ENCODE results near the gene SLC13A5. TPM values are rescaled to one million over a fixed set of nuclear protein-coding genes. Genes with fewer than 3 reads are reported as not detected.
A peak's percentile ranks its signal among the peaks of the same experiment; 100 is the strongest.
"Not testable (repeated sequence)": the region's sequence is repeated elsewhere in the genome, so short reads cannot be mapped to it uniquely, and the experiment has no call there.

The SLC13A5 gene
- total RNA-seq, 1 donor from 2014 or later: 1.3 TPM

GRCh38 chr17:6657633-6658287 is 55.4 kb downstream of the SLC13A5 start:
- TF ChIP-seq CTCF (IDR thresholded peaks at IDR 0.05; ENCODE audit: unreplicated experiment): no peak
- H3K9me3 Mint-ChIP-seq (ENCODE audit: unreplicated experiment): no peaks in the 10 kb centered on the region
- H3K4me1 Mint-ChIP-seq (ENCODE audit: unreplicated experiment): peaks cover 20% of the 10 kb centered on the region
- H3K27me3 Mint-ChIP-seq (ENCODE audit: unreplicated experiment): peaks cover 12% of the 10 kb centered on the region
- no peaks in the 10 kb centered on the region for H3K36me3 Mint-ChIP-seq (ENCODE audit: low read depth, unreplicated experiment)
- H3K4me3 Mint-ChIP-seq (ENCODE audit: unreplicated experiment): peak overlapping the region; percentile 60
- no peak for DNase-seq (ENCODE audit: low spot score)
- H3K27ac Mint-ChIP-seq (ENCODE audit: unreplicated experiment): no peak overlapping the region

GRCh38 chr17:6656797-6657632 is 56.2 kb downstream of the SLC13A5 start:
- not testable (repeated sequence) for H3K27ac Mint-ChIP-seq (ENCODE audit: unreplicated experiment); H3K36me3 Mint-ChIP-seq (ENCODE audit: low read depth, unreplicated experiment); H3K9me3 Mint-ChIP-seq (ENCODE audit: unreplicated experiment); DNase-seq (ENCODE audit: low spot score)
- peak overlapping the region; percentile 60 for H3K4me3 Mint-ChIP-seq (ENCODE audit: unreplicated experiment)
- H3K4me1 Mint-ChIP-seq (ENCODE audit: unreplicated experiment): peaks cover 20% of the 10 kb centered on the region
- peaks cover 12% of the 10 kb centered on the region for H3K27me3 Mint-ChIP-seq (ENCODE audit: unreplicated experiment)

GRCh38 chr17:6655732-6656361 is 57.3 kb downstream of the SLC13A5 start:
- not testable (repeated sequence) for H3K9me3 Mint-ChIP-seq (ENCODE audit: unreplicated experiment); DNase-seq (ENCODE audit: low spot score); H3K27ac Mint-ChIP-seq (ENCODE audit: unreplicated experiment); H3K36me3 Mint-ChIP-seq (ENCODE audit: low read depth, unreplicated experiment)
- Mint-ChIP-seq H3K4me1 (ENCODE audit: unreplicated experiment) (peaks cover 25% of the 10 kb centered on the region), H3K4me3 (ENCODE audit: unreplicated experiment) (peak overlapping the region; percentile 83), H3K27me3 (ENCODE audit: unreplicated experiment) (peaks cover 16% of the 10 kb centered on the region)

DNA sequence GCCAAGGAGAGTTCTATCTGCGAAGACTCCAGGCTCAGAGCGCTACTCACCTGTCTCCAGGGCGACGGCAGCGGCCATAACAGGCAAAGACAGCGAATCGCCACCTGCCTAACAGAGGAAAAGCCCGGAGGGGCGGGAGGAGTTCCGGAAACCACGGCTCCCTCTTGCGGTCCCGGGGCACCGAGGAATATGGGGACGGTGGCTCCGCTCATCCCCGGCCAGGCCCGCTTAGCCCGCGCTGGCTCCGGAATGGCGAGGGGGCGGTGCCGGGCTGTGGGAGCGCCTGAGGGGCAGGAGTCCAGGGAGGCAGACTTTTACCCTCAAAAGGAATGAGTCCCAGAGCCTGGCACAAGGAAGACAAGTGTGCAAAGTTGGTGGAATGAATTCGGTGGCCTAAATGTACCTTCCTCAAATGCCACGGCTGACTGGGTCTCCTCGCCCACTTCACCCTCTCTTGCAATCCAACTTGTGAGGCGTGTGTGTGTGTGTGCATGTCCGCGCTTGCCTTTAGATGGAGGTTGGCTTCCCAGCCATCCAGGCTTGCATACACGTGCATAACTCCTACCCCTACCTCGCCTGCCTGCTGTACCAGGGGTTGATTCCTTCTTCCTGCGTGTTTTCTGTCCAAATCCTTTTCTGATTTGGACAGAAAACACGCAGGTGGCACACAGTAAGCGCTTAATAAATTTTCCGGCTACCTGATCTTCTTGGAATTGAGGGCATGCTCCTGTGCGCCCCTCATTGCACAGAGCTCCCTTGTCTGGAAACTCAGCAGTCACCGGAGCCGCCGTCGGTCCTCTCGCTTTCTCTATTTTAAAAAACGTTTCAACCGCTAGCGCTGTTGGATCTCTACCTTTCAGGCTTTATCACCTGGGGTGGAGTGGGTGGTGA is 58.1 kb downstream of the SLC13A5 start:
- Mint-ChIP-seq H3K9me3 (ENCODE audit: unreplicated experiment) (no peaks in the 10 kb centered on the region), H3K27me3 (ENCODE audit: unreplicated experiment) (peaks cover 13% of the 10 kb centered on the region), H3K4me1 (ENCODE audit: unreplicated experiment) (peaks cover 30% of the 10 kb centered on the region), H3K4me3 (ENCODE audit: unreplicated experiment) (peak overlapping the region; percentile 83), H3K36me3 (ENCODE audit: low read depth, unreplicated experiment) (no peaks in the 10 kb centered on the region), H3K27ac (ENCODE audit: unreplicated experiment) (peak overlapping the region; percentile 18)
- peak; percentile 48 for DNase-seq (ENCODE audit: low spot score)
- TF ChIP-seq CTCF (IDR thresholded peaks at IDR 0.05; ENCODE audit: unreplicated experiment): no peak

DNA sequence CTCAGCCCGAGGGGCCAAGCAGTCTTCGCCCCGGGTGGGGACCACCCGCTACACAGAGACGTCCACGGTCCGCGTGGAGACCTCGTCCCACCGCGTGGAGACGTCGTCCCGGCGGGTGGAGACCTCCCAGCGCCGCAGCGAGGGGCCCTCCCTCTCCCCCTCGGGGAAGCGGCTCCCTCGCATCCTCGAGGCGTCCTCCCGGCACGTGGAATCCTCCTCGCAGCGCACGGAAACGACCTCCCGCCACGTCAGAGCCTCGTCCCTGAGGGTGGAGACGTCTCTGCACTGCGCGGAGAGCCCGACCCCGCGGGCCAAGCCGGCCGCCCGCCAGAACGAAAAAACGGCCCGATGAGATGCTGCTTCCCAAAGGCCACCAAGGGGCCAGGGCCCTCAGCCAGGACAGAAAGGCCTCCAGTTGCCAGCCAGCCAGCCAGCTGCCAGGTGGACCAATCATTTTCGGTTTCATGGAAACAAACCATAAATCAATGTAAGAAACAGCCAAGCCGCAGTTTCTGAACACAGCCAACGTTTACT is 61.2 kb downstream of the SLC13A5 start:
- Mint-ChIP-seq H3K9me3 (ENCODE audit: unreplicated experiment) (no peaks in the 10 kb centered on the region), H3K27ac (ENCODE audit: unreplicated experiment) (no peak overlapping the region), H3K36me3 (ENCODE audit: low read depth, unreplicated experiment) (peaks cover 9% of the 10 kb centered on the region), H3K27me3 (ENCODE audit: unreplicated experiment) (peaks cover 12% of the 10 kb centered on the region), H3K4me3 (ENCODE audit: unreplicated experiment) (peak overlapping the region; percentile 31), H3K4me1 (ENCODE audit: unreplicated experiment) (peaks cover 23% of the 10 kb centered on the region)
- no peak for DNase-seq (ENCODE audit: low spot score)
- TF ChIP-seq CTCF (IDR thresholded peaks at IDR 0.05; ENCODE audit: unreplicated experiment): no peak

Measured in endothelial cell (in vitro differentiated cells).